Astrocyte (in vitro differentiated cells and primary cell): ENCODE results near the gene HOXA4. TPM values are rescaled to one million over a fixed set of nuclear protein-coding genes. Genes with fewer than 3 reads are reported as not detected.
A peak's percentile ranks its signal among the peaks of the same experiment; 100 is the strongest.

Source experiments
- DNase-seq: peaks from one replicate; pipeline ENCODE4 v3.0.0-alpha.2; 2010; ENCODE audit warnings: low read depth
- FAIRE-seq: peaks from 2 replicates; lab custom pipeline; 2011; peaks lifted over from hg19 to GRCh38; lab: Jason Lieb, UNC
- H2AFZ ChIP-seq: 2 replicates; pipeline ENCODE4 v1.6.0; 2012; ENCODE audit warnings: low read depth, low read length, inconsistent platforms
- H3K27ac ChIP-seq: 2 replicates; pipeline ENCODE4 v1.5.1; 2011; ENCODE audit warnings: low read depth, low read length, inconsistent platforms
- H3K27me3 ChIP-seq: 2 replicates; pipeline ENCODE4 v1.6.0; 2011; ENCODE audit warnings: low read length, inconsistent platforms; ENCODE audit not compliant: insufficient read depth
- H3K36me3 ChIP-seq: 2 replicates; pipeline ENCODE4 v1.5.1; 2011; ENCODE audit warnings: low read length, inconsistent platforms; ENCODE audit not compliant: insufficient read depth
- H3K4me1 ChIP-seq: 2 replicates; pipeline ENCODE4 v1.5.1; 2011; ENCODE audit warnings: low read length, inconsistent platforms; ENCODE audit not compliant: insufficient read depth
- H3K4me2 ChIP-seq: 2 replicates; pipeline ENCODE4 v1.6.0; 2012; ENCODE audit warnings: low read length, inconsistent platforms
- H3K4me3 ChIP-seq: 2 replicates; pipeline ENCODE4 v1.5.1; 2011; ENCODE audit warnings: low read depth, mild to moderate bottlenecking, low read length, inconsistent platforms; ENCODE audit not compliant: insufficient read depth
- H3K79me2 ChIP-seq: 2 replicates; pipeline ENCODE4 v1.6.0; 2012; ENCODE audit warnings: mild to moderate bottlenecking, low read length, inconsistent platforms; ENCODE audit not compliant: insufficient read depth
- H3K9ac ChIP-seq: 2 replicates; pipeline ENCODE4 v1.6.0; 2012; ENCODE audit warnings: mild to moderate bottlenecking, low read length, inconsistent platforms
- H3K9me3 ChIP-seq: 2 replicates; pipeline ENCODE4 v1.5.1; 2012; ENCODE audit warnings: low read depth, mild to moderate bottlenecking, low read length, inconsistent platforms; ENCODE audit not compliant: insufficient read depth
- H4K20me1 ChIP-seq: 2 replicates; pipeline ENCODE4 v1.6.0; 2012; ENCODE audit warnings: low read length, inconsistent platforms; ENCODE audit not compliant: insufficient read depth
- H3K27ac Mint-ChIP-seq: one replicate; pipeline ENCODE4 v1.8.0; 2021; ENCODE audit warnings: mild to moderate bottlenecking, mixed read lengths; ENCODE audit not compliant: unreplicated experiment
- H3K27me3 Mint-ChIP-seq: one replicate; pipeline ENCODE4 v1.8.0; 2021; ENCODE audit warnings: low read depth, mixed read lengths; ENCODE audit not compliant: unreplicated experiment
- H3K36me3 Mint-ChIP-seq: one replicate; pipeline ENCODE4 v1.8.0; 2021; ENCODE audit warnings: low read depth, mixed read lengths; ENCODE audit not compliant: unreplicated experiment
- H3K4me1 Mint-ChIP-seq: one replicate; pipeline ENCODE4 v1.8.0; 2021; ENCODE audit warnings: low read depth, mixed read lengths; ENCODE audit not compliant: unreplicated experiment
- H3K4me3 Mint-ChIP-seq: one replicate; pipeline ENCODE4 v1.8.0; 2021; ENCODE audit warnings: mild to moderate bottlenecking, moderate library complexity, mixed read lengths; ENCODE audit not compliant: unreplicated experiment
- H3K9me3 Mint-ChIP-seq: one replicate; pipeline ENCODE4 v1.8.0; 2021; ENCODE audit warnings: mild to moderate bottlenecking, mixed read lengths; ENCODE audit not compliant: unreplicated experiment
- EZH2 ChIP-seq: IDR thresholded peaks from 2 replicates; pipeline ENCODE4 v1.6.1; 2012; ENCODE audit warnings: mild to moderate bottlenecking, low read length, inconsistent platforms; ENCODE audit not compliant: insufficient read depth
- total RNA-seq: library from RNA; stranded (reverse); gene quantifications from 2 replicates; pipeline ENCODE4 v1.2.1, GENCODE V29; 2021
- TF ChIP-seq, protein P1 (sequence below): IDR thresholded peaks from 2 replicates; pipeline ENCODE4 v1.5.1; 2011; ENCODE audit warnings: low read depth, mild to moderate bottlenecking, inconsistent platforms, low read length, moderate library complexity; ENCODE audit not compliant: insufficient read depth

HOXA4 gene
- total RNA-seq, 1 donor from 2014 or later = not detected

DNA sequence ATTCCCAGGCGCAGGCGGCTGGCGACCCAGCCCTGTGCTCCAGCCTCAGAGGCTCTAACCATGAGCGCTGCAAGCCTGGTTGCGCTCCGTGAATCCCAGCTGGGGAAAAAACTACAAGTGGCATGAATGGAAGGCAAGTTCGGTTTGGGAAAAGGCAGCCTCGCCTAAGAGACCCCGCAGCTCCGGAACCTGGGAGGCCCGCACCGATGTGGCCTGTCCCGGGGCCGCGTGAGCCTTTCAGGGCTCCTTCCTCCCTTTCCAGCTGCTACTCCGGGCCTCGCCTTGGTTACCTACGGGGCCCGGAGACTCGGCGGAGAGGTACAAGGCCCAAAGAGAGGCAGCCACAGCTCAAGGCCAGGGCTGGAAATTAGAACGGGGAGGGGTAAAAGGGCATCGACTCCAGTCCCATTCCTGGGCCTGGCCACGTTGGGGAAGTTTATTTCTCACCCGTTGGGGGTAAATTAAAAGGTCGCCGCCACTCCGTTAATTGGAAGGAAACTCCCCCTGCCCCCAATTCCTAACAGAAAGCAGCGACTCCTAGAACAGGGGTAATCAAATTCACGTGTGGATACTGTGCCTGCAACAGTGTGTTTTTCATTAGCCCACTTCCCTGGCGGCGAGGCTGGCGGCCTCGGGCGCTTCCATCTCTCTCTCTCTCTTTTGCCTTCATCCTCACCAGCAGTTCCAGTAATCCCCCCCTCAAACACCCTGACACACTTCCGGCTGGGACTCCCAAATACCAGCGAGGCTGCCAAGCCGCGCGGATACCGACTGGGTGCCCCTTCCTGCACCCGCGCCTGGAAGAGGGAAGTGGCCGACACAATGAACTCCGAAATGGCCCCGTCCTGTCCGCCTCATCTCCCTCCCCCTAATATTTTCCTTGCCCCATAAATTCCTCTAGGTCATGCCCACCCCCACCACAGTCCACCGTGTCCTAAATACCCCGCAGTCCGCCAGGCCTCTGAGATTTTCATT, 36.3 kb upstream of the HOXA4 start:
- no peak overlapping the region for H3K27ac ChIP-seq
- Mint-ChIP-seq H3K4me1 (no peaks in the 10 kb centered on the region), H3K27me3 (peaks cover 80% of the 10 kb centered on the region), H3K36me3 (no peaks in the 10 kb centered on the region), H3K9me3 (peaks cover 31% of the 10 kb centered on the region), H3K4me3 (no peak overlapping the region), H3K27ac (no peak overlapping the region)
- DNase-seq = no peak
- no peak overlapping the region for H2AFZ ChIP-seq
- no peak overlapping the region for H3K9ac ChIP-seq
- peak; percentile 77 for TF ChIP-seq EZH2
- TF ChIP-seq, protein P1, sequence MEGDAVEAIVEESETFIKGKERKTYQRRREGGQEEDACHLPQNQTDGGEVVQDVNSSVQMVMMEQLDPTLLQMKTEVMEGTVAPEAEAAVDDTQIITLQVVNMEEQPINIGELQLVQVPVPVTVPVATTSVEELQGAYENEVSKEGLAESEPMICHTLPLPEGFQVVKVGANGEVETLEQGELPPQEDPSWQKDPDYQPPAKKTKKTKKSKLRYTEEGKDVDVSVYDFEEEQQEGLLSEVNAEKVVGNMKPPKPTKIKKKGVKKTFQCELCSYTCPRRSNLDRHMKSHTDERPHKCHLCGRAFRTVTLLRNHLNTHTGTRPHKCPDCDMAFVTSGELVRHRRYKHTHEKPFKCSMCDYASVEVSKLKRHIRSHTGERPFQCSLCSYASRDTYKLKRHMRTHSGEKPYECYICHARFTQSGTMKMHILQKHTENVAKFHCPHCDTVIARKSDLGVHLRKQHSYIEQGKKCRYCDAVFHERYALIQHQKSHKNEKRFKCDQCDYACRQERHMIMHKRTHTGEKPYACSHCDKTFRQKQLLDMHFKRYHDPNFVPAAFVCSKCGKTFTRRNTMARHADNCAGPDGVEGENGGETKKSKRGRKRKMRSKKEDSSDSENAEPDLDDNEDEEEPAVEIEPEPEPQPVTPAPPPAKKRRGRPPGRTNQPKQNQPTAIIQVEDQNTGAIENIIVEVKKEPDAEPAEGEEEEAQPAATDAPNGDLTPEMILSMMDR = no peak
- H3K36me3 ChIP-seq = no peaks in the 10 kb centered on the region
- no peak overlapping the region for H3K4me2 ChIP-seq
- peaks cover 97% of the 10 kb centered on the region for H3K27me3 ChIP-seq
- H4K20me1 ChIP-seq = no peaks in the 10 kb centered on the region
- H3K4me3 ChIP-seq = no peak overlapping the region
- peaks cover 9% of the 10 kb centered on the region for H3K9me3 ChIP-seq
- H3K4me1 ChIP-seq = no peaks in the 10 kb centered on the region
- FAIRE-seq = no peak
- H3K79me2 ChIP-seq = no peaks in the 10 kb centered on the region

DNA sequence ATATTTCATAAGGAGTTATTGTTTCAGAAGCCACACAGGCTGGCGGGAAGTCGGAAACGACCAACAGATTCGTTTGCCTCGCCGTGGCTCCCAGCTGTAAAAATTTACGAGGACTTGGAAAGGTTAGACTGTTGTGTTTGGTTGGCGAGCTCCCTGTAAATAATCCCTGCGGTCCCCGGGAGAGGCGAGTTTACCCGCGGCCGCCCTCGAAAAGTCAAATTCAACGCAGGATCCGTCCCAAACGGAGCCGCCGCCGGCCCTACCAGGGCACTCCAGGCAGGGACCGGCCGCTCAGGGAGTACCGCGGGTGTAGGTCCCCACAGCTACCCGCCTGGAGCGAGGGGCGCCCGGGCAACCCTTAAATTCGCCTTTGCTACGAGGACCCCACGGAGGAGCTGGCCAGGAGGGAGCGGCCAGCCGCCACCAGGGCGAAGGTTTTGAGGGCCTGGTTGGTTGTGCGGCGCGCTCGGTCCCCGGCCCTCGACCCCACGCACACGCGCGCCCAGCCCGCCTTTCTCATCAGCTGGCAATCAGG, 35.5 kb upstream of the HOXA4 start:
- FAIRE-seq = no peak
- Histone ChIP-seq H4K20me1 (no peaks in the 10 kb centered on the region), H3K4me3 (no peak overlapping the region), H3K4me2 (no peak overlapping the region), H3K9me3 (peaks cover 9% of the 10 kb centered on the region), H2AFZ (no peak overlapping the region), H3K36me3 (no peaks in the 10 kb centered on the region), H3K27me3 (peaks cover 95% of the 10 kb centered on the region), H3K79me2 (no peaks in the 10 kb centered on the region), H3K27ac (no peak overlapping the region), H3K4me1 (no peaks in the 10 kb centered on the region), H3K9ac (no peak overlapping the region)
- Mint-ChIP-seq H3K36me3 (no peaks in the 10 kb centered on the region), H3K4me1 (no peaks in the 10 kb centered on the region), H3K27ac (peak overlapping the region; percentile 77), H3K4me3 (no peak overlapping the region), H3K9me3 (peaks cover 25% of the 10 kb centered on the region), H3K27me3 (peaks cover 75% of the 10 kb centered on the region)
- no peak for DNase-seq
- TF ChIP-seq, protein P1 = no peak
- no peak for TF ChIP-seq EZH2
